ENCODE data around the gene CLDN3.

The CLDN3 gene

GRCh38 chr7:73786588-73786987, 16.5 kb upstream of the CLDN3 start:
- H3K4me3 ChIP-seq (ENCODE audit: low read length) = no peak overlapping the region
- no peak for TF ChIP-seq ZNF274 (IDR thresholded peaks at IDR 0.05; ENCODE audit: low read depth, low read length)

- H3K4me3 ChIP-seq (ENCODE audit: low read length) = no peak overlapping the region
- no peak for TF ChIP-seq ZNF274 (IDR thresholded peaks at IDR 0.05; ENCODE audit: low read depth, low read length)
Observed at GRCh38 chr7:73779517-73779916, 9.4 kb upstream of the CLDN3 start.

GRCh38 chr7:73778801-73779389, 8.8 kb upstream of the CLDN3 start:
- TF ChIP-seq ZNF274 (IDR thresholded peaks at IDR 0.05; ENCODE audit: low read depth, low read length) = no peak
- no peak overlapping the region for H3K4me3 ChIP-seq (ENCODE audit: low read length)

GRCh38 chr7:73774923-73775322, 4.9 kb upstream of the CLDN3 start:
- no peak for TF ChIP-seq ZNF274 (IDR thresholded peaks at IDR 0.05; ENCODE audit: low read depth, low read length)
- no peak overlapping the region for H3K4me3 ChIP-seq (ENCODE audit: low read length)

- no peak for TF ChIP-seq ZNF274 (IDR thresholded peaks at IDR 0.05; ENCODE audit: low read depth, low read length)
- H3K4me3 ChIP-seq (ENCODE audit: low read length) = no peak overlapping the region
Observed at GRCh38 chr7:73773700-73774517, 3.8 kb upstream of the CLDN3 start.

- no peak for TF ChIP-seq ZNF274 (IDR thresholded peaks at IDR 0.05; ENCODE audit: low read depth, low read length)
- no peak overlapping the region for H3K4me3 ChIP-seq (ENCODE audit: low read length)
Observed at GRCh38 chr7:73770860-73771670, 995 bp upstream of the CLDN3 start.

- no peak for TF ChIP-seq ZNF274 (IDR thresholded peaks at IDR 0.05; ENCODE audit: low read depth, low read length)
- H3K4me3 ChIP-seq (ENCODE audit: low read length) = no peak overlapping the region
Observed at GRCh38 chr7:73769481-73770001, 529 bp downstream of the CLDN3 start.

- H3K4me3 ChIP-seq (ENCODE audit: low read length) = no peak overlapping the region
- no peak for TF ChIP-seq ZNF274 (IDR thresholded peaks at IDR 0.05; ENCODE audit: low read depth, low read length)
Observed at GRCh38 chr7:73768641-73769480, 1.2 kb downstream of the CLDN3 start.

- TF ChIP-seq ZNF274 (IDR thresholded peaks at IDR 0.05; ENCODE audit: low read depth, low read length) = no peak
- no peak overlapping the region for H3K4me3 ChIP-seq (ENCODE audit: low read length)
Observed at GRCh38 chr7:73766556-73767229, 3.4 kb downstream of the CLDN3 start.

GRCh38 chr7:73762659-73762999, 7.4 kb downstream of the CLDN3 start:
- no peak for TF ChIP-seq ZNF274 (IDR thresholded peaks at IDR 0.05; ENCODE audit: low read depth, low read length)

GRCh38 chr7:73761854-73762658, 8.0 kb downstream of the CLDN3 start:
- H3K4me3 ChIP-seq (ENCODE audit: low read length) = no peak overlapping the region
- TF ChIP-seq ZNF274 (IDR thresholded peaks at IDR 0.05; ENCODE audit: low read depth, low read length) = no peak

More at GRCh38 chr7:73762659-73762999, 7.4 kb downstream of the CLDN3 start:
- H3K4me3 ChIP-seq (ENCODE audit: low read length) = no peak overlapping the region

GRCh38 chr7:73758581-73759138, 11.4 kb downstream of the CLDN3 start:
- no peak for TF ChIP-seq ZNF274 (IDR thresholded peaks at IDR 0.05; ENCODE audit: low read depth, low read length)

More at GRCh38 chr7:73758581-73759138, 11.4 kb downstream of the CLDN3 start:
- no peak overlapping the region for H3K4me3 ChIP-seq (ENCODE audit: low read length)

Measured in GM08714 (cell line).